Left ventricle myocardium inferior (tissue), 1 donor: Measurements from ENCODE around the gene CEP89. TPM values are rescaled to one million over a fixed set of nuclear protein-coding genes. Genes with fewer than 3 reads are reported as not detected.

ENCODE experiments used
- DNase-seq: peaks from one replicate; pipeline ENCODE4 v3.0.0-alpha.2; 2020
- H3K27ac ChIP-seq: fragments of 200-600 bp; replicated peaks from 2 replicates; pipeline ENCODE4 v1.8.0; 2021
- H3K27me3 ChIP-seq: fragments of 200-600 bp; 2 replicates; pipeline ENCODE4 v1.8.0; 2021; ENCODE audit warnings: low read depth
- H3K36me3 ChIP-seq: fragments of 200-600 bp; 2 replicates; pipeline ENCODE4 v1.8.0; 2021
- H3K4me1 ChIP-seq: fragments of 200-600 bp; 2 replicates; pipeline ENCODE4 v1.8.0; 2021
- H3K4me3 ChIP-seq: fragments of 200-600 bp; 2 replicates; pipeline ENCODE4 v1.8.0; 2021; ENCODE audit warnings: mild to moderate bottlenecking, moderate library complexity
- H3K9me3 ChIP-seq: fragments of 200-600 bp; replicated peaks from 2 replicates; pipeline ENCODE4 v1.8.0; 2021
- CTCF ChIP-seq: fragments of 200-600 bp; IDR thresholded peaks from 2 replicates; pipeline ENCODE4 v1.8.0; 2021; ENCODE audit warnings: antibody characterized with exemption, mild to moderate bottlenecking, borderline replicate concordance
- intact Hi-C: fragments of 100-400 bp; cut with micrococcal nuclease; formaldehyde crosslinking; loops from one replicate; pipeline ENCODE4 v1.11.0; 2022
- total RNA-seq: library from RNA; stranded (reverse); fragmentation: NEBNext Ultra II Directional; extraction: Animal tissue kit (Norgen Biotek cat#: 25700); gene quantifications from one replicate; pipeline ENCODE4 v1.2.1, GENCODE V29; 2021
- donor health status: DM: no; HTN: yes; CAD: no; lungs with severe emphysema.

CEP89 gene
- total RNA-seq, 1 donor from 2014 or later, result 9.1 TPM

GRCh38 chr19:32880622-32881021, 91.1 kb downstream of the CEP89 start:
- H3K27me3 ChIP-seq, result no peaks in the 10 kb centered on the region
- H3K9me3 ChIP-seq, result no peaks in the 10 kb centered on the region
- no peak for DNase-seq
- no peaks in the 10 kb centered on the region for H3K4me1 ChIP-seq
- H3K4me3 ChIP-seq, result no peak overlapping the region
- no peak for TF ChIP-seq CTCF
- peaks cover 38% of the 10 kb centered on the region for H3K36me3 ChIP-seq
- H3K27ac ChIP-seq, result no peak overlapping the region
- intact Hi-C loops, result no loop called here

DNA sequence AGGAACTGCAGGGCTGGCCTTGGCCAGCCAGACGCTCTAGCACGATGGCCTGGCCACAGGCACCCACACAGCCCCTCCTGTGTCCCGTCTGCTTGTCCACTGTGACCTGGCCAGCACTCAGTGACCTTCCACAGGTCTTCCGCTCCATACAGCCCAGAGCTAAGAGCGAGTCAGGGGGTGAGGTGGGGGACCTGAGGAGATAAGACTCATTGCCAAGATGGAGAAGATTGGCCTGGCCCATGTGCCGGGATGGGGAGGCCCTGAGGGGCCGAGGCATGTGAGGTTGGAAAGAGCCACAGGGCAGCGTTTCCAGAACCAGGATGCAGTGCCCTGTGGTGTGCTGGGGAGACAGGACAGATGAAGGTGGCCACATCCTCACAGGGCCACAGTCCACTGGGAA, 92.0 kb downstream of the CEP89 start:
- intact Hi-C loops, result no loop called here
- no peak for DNase-seq
- TF ChIP-seq CTCF, result no peak
- no peaks in the 10 kb centered on the region for H3K27me3 ChIP-seq
- no peaks in the 10 kb centered on the region for H3K9me3 ChIP-seq
- H3K36me3 ChIP-seq, result peaks cover 35% of the 10 kb centered on the region
- H3K27ac ChIP-seq, result no peak overlapping the region
- H3K4me3 ChIP-seq, result no peak overlapping the region
- H3K4me1 ChIP-seq, result no peaks in the 10 kb centered on the region

- DNase-seq, result no peak
- Histone ChIP-seq H3K9me3 (no peaks in the 10 kb centered on the region), H3K36me3 (peaks cover 30% of the 10 kb centered on the region), H3K4me1 (no peaks in the 10 kb centered on the region), H3K27me3 (no peaks in the 10 kb centered on the region), H3K27ac (no peak overlapping the region), H3K4me3 (no peak overlapping the region)
- intact Hi-C loops, result no loop called here
- TF ChIP-seq CTCF, result no peak
Measured at GRCh38 chr19:32878988-32879387, 92.8 kb downstream of the CEP89 start.

DNA sequence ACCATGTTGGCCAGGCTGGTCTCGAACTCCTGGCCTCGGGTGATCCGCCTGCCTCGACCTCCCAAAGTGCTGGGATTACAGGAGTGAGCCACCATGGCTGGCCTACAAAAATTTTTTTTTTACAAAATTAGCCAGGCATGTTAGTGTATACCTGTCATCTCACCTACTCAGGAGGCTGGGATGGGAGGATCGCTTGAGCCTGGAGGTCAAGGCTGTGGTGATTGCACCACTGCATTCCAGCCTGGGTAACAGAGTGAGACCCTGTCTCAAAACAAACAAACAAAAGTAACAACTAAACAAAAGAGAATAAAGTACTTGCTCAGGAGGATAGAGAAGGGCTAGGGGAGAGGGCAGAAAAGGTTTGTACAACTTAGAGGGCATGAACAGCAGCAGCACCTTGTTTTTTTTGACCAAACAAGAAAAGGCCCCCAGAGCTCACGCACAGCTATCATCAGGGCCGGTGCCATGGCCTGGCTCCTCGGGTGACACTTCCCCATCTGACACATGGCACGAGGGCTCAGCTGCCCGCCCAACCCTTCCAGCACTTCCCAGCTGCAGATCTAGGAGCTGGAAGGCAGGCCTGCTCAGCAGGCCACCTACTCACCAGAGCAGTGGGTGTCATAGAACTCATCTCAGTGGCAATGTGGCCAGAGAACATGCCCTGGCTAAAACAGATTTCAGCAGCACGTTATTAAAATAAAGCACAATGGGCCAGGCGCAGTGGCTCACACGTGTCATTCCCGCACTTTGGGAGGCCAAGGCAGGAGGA, 93.6 kb downstream of the CEP89 start:
- Histone ChIP-seq H3K36me3 (peaks cover 28% of the 10 kb centered on the region), H3K9me3 (no peaks in the 10 kb centered on the region), H3K27me3 (no peaks in the 10 kb centered on the region), H3K4me3 (no peak overlapping the region), H3K27ac (no peak overlapping the region), H3K4me1 (no peaks in the 10 kb centered on the region)
- DNase-seq, result no peak
- intact Hi-C loops, result no loop called here
- TF ChIP-seq CTCF, result no peak

GRCh38 chr19:32877323-32877912, 94.3 kb downstream of the CEP89 start:
- no peak for TF ChIP-seq CTCF
- DNase-seq, result no peak
- Histone ChIP-seq H3K27ac (no peak overlapping the region), H3K27me3 (no peaks in the 10 kb centered on the region), H3K4me1 (no peaks in the 10 kb centered on the region), H3K4me3 (no peak overlapping the region), H3K9me3 (no peaks in the 10 kb centered on the region), H3K36me3 (peaks cover 28% of the 10 kb centered on the region)
- intact Hi-C loops, result no loop called here
